IPS-NIHi7 (cell line): Measurements from ENCODE around the gene NUDT8.
"Not testable (repeated sequence)": the region's sequence is repeated elsewhere in the genome, so short reads cannot be mapped to it uniquely, and the experiment has no call there.

Source experiments
- DNase-seq: peaks from one replicate; pipeline ENCODE4 v3.0.0; 2012; ENCODE audit warnings: mixed read lengths; ENCODE audit errors: extremely low spot score

Gene NUDT8

GRCh38 chr11:67628710-67629385 lies 889 bp downstream of the NUDT8 start:
- DNase-seq = no peak

GRCh38 chr11:67627812-67628624 lies 1.7 kb downstream of the NUDT8 start:
- DNase-seq = no peak

GRCh38 chr11:67627441-67627811 lies 2.3 kb downstream of the NUDT8 start:
- DNase-seq = no peak

- no peak for DNase-seq
These were observed 2.8 kb downstream of the NUDT8 start for GRCh38 chr11:67626970-67627369.

- not testable (repeated sequence) for DNase-seq
These were observed 3.5 kb downstream of the NUDT8 start for GRCh38 chr11:67626131-67626833.

GRCh38 chr11:67623795-67624194 lies 5.9 kb downstream of the NUDT8 start:
- DNase-seq = not testable (repeated sequence)

GRCh38 chr11:67622905-67623304 lies 6.8 kb downstream of the NUDT8 start:
- DNase-seq = not testable (repeated sequence)

- DNase-seq = not testable (repeated sequence)
These were observed 7.8 kb downstream of the NUDT8 start for GRCh38 chr11:67621928-67622327.

- DNase-seq = not testable (repeated sequence)
These were observed 9.1 kb downstream of the NUDT8 start for GRCh38 chr11:67620621-67621020.

GRCh38 chr11:67619683-67620618 lies 9.8 kb downstream of the NUDT8 start:
- DNase-seq = not testable (repeated sequence)

GRCh38 chr11:67618901-67619659 lies 10.7 kb downstream of the NUDT8 start:
- DNase-seq = not testable (repeated sequence)

GRCh38 chr11:67617243-67617953 lies 12.3 kb downstream of the NUDT8 start:
- DNase-seq = no peak

GRCh38 chr11:67616431-67617242 lies 13.1 kb downstream of the NUDT8 start:
- no peak for DNase-seq

GRCh38 chr11:67615728-67616430 lies 13.9 kb downstream of the NUDT8 start:
- no peak for DNase-seq

- peak; percentile 64 for DNase-seq
These were observed 14.7 kb downstream of the NUDT8 start for GRCh38 chr11:67614730-67615714.

GRCh38 chr11:67613960-67614715 lies 15.6 kb downstream of the NUDT8 start:
- DNase-seq = peak; percentile 61
